Measurements from ENCODE around the gene MPHOSPH8.

- TF ChIP-seq CTCF (IDR thresholded peaks at IDR 0.05): no peak
- no peak for TF ChIP-seq POLR2A (IDR thresholded peaks at IDR 0.05)
- no peak for TF ChIP-seq POLR2AphosphoS5 (IDR thresholded peaks at IDR 0.05)
Observed at GRCh38 chr13:19589312-19589711, 44.1 kb upstream of the MPHOSPH8 start.

All from breast epithelium (tissue), 3 donors.